ENCODE data around the gene BLOC1S4.

Gene BLOC1S4

DNA sequence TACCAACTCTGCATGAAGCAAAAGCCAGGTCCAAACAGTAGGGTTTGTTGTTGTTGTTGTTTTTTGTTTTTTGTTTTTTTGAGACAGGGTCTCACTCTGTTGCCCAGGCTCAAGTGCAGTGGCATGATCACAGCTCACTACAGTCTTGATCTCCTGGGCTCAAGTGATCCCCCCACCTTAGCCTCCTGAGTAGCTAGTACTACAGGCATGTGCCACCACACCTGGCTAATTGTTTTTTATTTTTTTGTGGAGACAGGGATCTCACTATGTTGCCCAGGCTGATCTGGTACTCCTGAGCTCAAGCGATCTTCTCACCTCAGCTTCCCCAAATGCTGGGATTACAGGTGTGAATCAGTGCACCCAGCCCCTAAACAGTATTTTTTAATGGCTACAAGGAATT lies 16.1 kb upstream of the BLOC1S4 start:
- Histone ChIP-seq H3K27me3 (ENCODE audit: low read length) (no peaks in the 10 kb centered on the region), H4K20me1 (ENCODE audit: low read depth, low read length) (no peaks in the 10 kb centered on the region), H2AFZ (ENCODE audit: low read depth, low read length, severe bottlenecking) (no peak overlapping the region), H3K36me3 (ENCODE audit: low read length) (no peaks in the 10 kb centered on the region), H3K9me2 (replicated peaks; ENCODE audit: insufficient read depth, low read length) (no peaks in the 10 kb centered on the region), H3K9me3 (ENCODE audit: insufficient read depth, low read length) (no peaks in the 10 kb centered on the region), H3F3A (ENCODE audit: insufficient read depth) (no peaks in the 10 kb centered on the region), H3K4me3 (ENCODE audit: insufficient read depth, low read length, poor library complexity, severe bottlenecking) (no peak overlapping the region), H3K27ac (ENCODE audit: low read depth, low read length) (no peak overlapping the region), H3K4me2 (ENCODE audit: low read depth, low read length, poor library complexity, severe bottlenecking) (no peak overlapping the region), H3K79me2 (ENCODE audit: insufficient read depth, low read length) (no peaks in the 10 kb centered on the region), H3K9ac (ENCODE audit: low read length) (no peak overlapping the region)
- TF ChIP-seq, protein P1, sequence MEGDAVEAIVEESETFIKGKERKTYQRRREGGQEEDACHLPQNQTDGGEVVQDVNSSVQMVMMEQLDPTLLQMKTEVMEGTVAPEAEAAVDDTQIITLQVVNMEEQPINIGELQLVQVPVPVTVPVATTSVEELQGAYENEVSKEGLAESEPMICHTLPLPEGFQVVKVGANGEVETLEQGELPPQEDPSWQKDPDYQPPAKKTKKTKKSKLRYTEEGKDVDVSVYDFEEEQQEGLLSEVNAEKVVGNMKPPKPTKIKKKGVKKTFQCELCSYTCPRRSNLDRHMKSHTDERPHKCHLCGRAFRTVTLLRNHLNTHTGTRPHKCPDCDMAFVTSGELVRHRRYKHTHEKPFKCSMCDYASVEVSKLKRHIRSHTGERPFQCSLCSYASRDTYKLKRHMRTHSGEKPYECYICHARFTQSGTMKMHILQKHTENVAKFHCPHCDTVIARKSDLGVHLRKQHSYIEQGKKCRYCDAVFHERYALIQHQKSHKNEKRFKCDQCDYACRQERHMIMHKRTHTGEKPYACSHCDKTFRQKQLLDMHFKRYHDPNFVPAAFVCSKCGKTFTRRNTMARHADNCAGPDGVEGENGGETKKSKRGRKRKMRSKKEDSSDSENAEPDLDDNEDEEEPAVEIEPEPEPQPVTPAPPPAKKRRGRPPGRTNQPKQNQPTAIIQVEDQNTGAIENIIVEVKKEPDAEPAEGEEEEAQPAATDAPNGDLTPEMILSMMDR (IDR thresholded peaks at IDR 0.05; ENCODE audit: insufficient read depth, low read length, poor library complexity, severe bottlenecking): no peak
- TF ChIP-seq EZH2phosphoT487 (conservative IDR thresholded peaks at IDR 0.05; ENCODE audit: low read length): no peak

DNA sequence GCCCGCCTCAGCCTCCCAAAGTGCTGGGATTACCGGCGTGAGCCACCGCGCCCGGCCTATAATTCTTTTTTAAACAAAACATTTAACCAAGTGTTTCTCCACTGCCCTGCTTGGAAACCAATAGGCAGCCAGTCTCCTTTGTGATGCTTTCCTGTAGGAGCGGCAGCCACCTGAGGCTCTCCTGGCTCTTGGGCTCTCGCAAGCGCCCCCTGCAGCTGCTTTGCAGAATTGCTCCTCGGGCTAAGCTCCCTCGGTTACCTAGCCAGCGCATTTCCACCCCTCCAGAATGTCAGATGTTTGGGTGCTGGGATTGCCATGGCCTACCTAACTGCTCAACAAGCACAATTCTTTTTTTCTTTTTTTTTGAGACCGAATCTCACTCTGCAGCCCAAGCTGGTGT lies 14.6 kb upstream of the BLOC1S4 start:
- no peak overlapping the region for H3K27ac ChIP-seq (ENCODE audit: low read depth, low read length)
- no peaks in the 10 kb centered on the region for H3K36me3 ChIP-seq (ENCODE audit: low read length)
- H3K9me2 ChIP-seq (replicated peaks; ENCODE audit: insufficient read depth, low read length): no peaks in the 10 kb centered on the region
- H3F3A ChIP-seq (ENCODE audit: insufficient read depth): no peaks in the 10 kb centered on the region
- no peak overlapping the region for H2AFZ ChIP-seq (ENCODE audit: low read depth, low read length, severe bottlenecking)
- H4K20me1 ChIP-seq (ENCODE audit: low read depth, low read length): no peaks in the 10 kb centered on the region
- no peaks in the 10 kb centered on the region for H3K79me2 ChIP-seq (ENCODE audit: insufficient read depth, low read length)
- no peak overlapping the region for H3K4me2 ChIP-seq (ENCODE audit: low read depth, low read length, poor library complexity, severe bottlenecking)
- TF ChIP-seq EZH2phosphoT487 (conservative IDR thresholded peaks at IDR 0.05; ENCODE audit: low read length): no peak
- TF ChIP-seq, protein P1 (IDR thresholded peaks at IDR 0.05; ENCODE audit: insufficient read depth, low read length, poor library complexity, severe bottlenecking): no peak
- no peak overlapping the region for H3K9ac ChIP-seq (ENCODE audit: low read length)
- no peaks in the 10 kb centered on the region for H3K27me3 ChIP-seq (ENCODE audit: low read length)
- no peaks in the 10 kb centered on the region for H3K9me3 ChIP-seq (ENCODE audit: insufficient read depth, low read length)
- no peak overlapping the region for H3K4me3 ChIP-seq (ENCODE audit: insufficient read depth, low read length, poor library complexity, severe bottlenecking)

DNA sequence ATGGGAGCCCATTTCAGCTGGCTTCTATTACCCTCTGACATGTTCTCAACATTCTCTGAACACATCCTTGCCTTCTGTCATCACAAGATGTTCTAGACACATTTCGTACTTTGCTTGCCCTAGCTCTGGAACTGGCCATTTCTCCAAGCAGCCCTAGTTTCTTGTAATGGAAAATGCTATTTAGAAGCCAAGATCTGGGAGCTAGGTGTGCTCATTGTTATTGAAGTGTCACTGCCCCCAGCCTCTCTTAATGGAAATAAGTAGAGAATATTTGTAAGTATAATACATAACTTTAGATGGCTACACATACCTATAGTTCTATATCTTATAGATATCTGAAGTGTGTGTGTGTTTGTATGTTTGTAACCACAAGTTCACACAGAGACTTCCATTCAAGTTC lies 13.2 kb upstream of the BLOC1S4 start:
- H3K79me2 ChIP-seq (ENCODE audit: insufficient read depth, low read length): peaks cover 3% of the 10 kb centered on the region; the same call in 1 of the 2 replicates
- no peak overlapping the region for H3K27ac ChIP-seq (ENCODE audit: low read depth, low read length)
- TF ChIP-seq, protein P1 (IDR thresholded peaks at IDR 0.05; ENCODE audit: insufficient read depth, low read length, poor library complexity, severe bottlenecking): no peak
- TF ChIP-seq EZH2phosphoT487 (conservative IDR thresholded peaks at IDR 0.05; ENCODE audit: low read length): no peak
- H3K9ac ChIP-seq (ENCODE audit: low read length): no peak overlapping the region
- H3K27me3 ChIP-seq (ENCODE audit: low read length): no peaks in the 10 kb centered on the region
- H3K36me3 ChIP-seq (ENCODE audit: low read length): no peaks in the 10 kb centered on the region
- no peaks in the 10 kb centered on the region for H4K20me1 ChIP-seq (ENCODE audit: low read depth, low read length)
- no peaks in the 10 kb centered on the region for H3F3A ChIP-seq (ENCODE audit: insufficient read depth)
- no peak overlapping the region for H3K4me2 ChIP-seq (ENCODE audit: low read depth, low read length, poor library complexity, severe bottlenecking)
- H3K4me3 ChIP-seq (ENCODE audit: insufficient read depth, low read length, poor library complexity, severe bottlenecking): no peak overlapping the region
- no peak overlapping the region for H2AFZ ChIP-seq (ENCODE audit: low read depth, low read length, severe bottlenecking)
- H3K9me2 ChIP-seq (replicated peaks; ENCODE audit: insufficient read depth, low read length): no peaks in the 10 kb centered on the region
- no peaks in the 10 kb centered on the region for H3K9me3 ChIP-seq (ENCODE audit: insufficient read depth, low read length)

All from SU-DHL-6 (cell line).